HCT116 (cell line): ENCODE results near the gene EWSR1. TPM values are rescaled to one million over a fixed set of nuclear protein-coding genes. Genes with fewer than 3 reads are reported as not detected.
A peak's percentile ranks its signal among the peaks of the same experiment; 100 is the strongest.

ENCODE experiments used
- ATAC-seq: fragments of 200-7000 bp; cut with Tn5 transposase; 2 replicates; pipeline ENCODE4 v1.9.1; 2020; ENCODE audit warnings: mild to moderate bottlenecking, moderate library complexity
- BruUV-seq: library from RNA; stranded (reverse); fragments of 400-500 nt; replicated peaks from 2 replicates; lab custom pipeline; 2021; lab: Mats Ljungman, UMichigan
- CTCF ChIA-PET: fragments of 300-600 bp; sonication (Branson Sonifier 250); formaldehyde crosslinking; loops from one replicate; lab custom pipeline; 2021; ENCODE audit warnings: antibody characterized with exemption; lab: Charles Lee
- POLR2A ChIA-PET: fragments of 300-600, 350-600 bp; sonication (Branson Sonifier 250); formaldehyde crosslinking; loops from one replicate; lab custom pipeline; 2021; ENCODE audit warnings: antibody characterized with exemption; lab: Charles Lee
- RAD21 ChIA-PET, 2 experiments: fragments of 300-600 bp; sonication (Branson Sonifier 250); formaldehyde crosslinking; loops; one replicate each; lab custom pipeline; 2023; ENCODE audit warnings: low total read pairs in 2 of 2; ENCODE audit not compliant: uncharacterized antibody in 2 of 2, unreplicated experiment in 2 of 2, low non-redundant PET in 1 of 2; lab: Charles Lee
- DNase-seq: peaks from one replicate; pipeline ENCODE4 v3.0.0-alpha.2; 2010; ENCODE audit warnings: low read depth, low spot score
- H2AFZ ChIP-seq: fragments of 200-600 bp; shearing (Covaris generic), sonication (generic); 2 replicates; pipeline ENCODE4 v1.6.1; 2017; ENCODE audit warnings: low read depth, mixed run types, mixed read lengths, antibody characterized with exemption, low read length; ENCODE audit not compliant: poor library complexity, severe bottlenecking
- H3K27ac ChIP-seq: 2 replicates; pipeline ENCODE4 v1.5.1; 2012; ENCODE audit warnings: low read depth, low read length
- H3K27me3 ChIP-seq: fragments of 200-600 bp; sonication (generic); 2 replicates; pipeline ENCODE4 v1.6.1; 2016; ENCODE audit warnings: mixed run types, low read length, mixed read lengths; ENCODE audit not compliant: insufficient read depth
- H3K36me3 ChIP-seq, 2 experiments: fragments of 200-500 bp in 1 of 2; fragments of 200-600 bp in 1 of 2; sonication (Bioruptor generic) in 1 of 2; sonication (generic) in 1 of 2; 2 replicates each; pipeline versions ENCODE4 v1.5.1 to v1.6.1; 2014 to 2016; ENCODE audit warnings: low read length in 2 of 2, inconsistent platforms in 1 of 2, mixed read lengths in 1 of 2, mixed run types in 1 of 2; ENCODE audit not compliant: insufficient read depth in 2 of 2, control insufficient read depth in 1 of 2
- H3K4me1 ChIP-seq, 2 experiments: fragments of 200-600 bp in 1 of 2; sonication (generic) in 1 of 2; 2 replicates each; pipeline versions ENCODE4 v1.5.1 to v1.6.1; 2012 to 2017; ENCODE audit warnings: low read length in 2 of 2, inconsistent platforms in 1 of 2, mild to moderate bottlenecking in 1 of 2, mixed read lengths in 1 of 2, mixed run types in 1 of 2, moderate library complexity in 1 of 2; ENCODE audit not compliant: insufficient read depth in 2 of 2, control insufficient read depth in 1 of 2
- H3K4me2 ChIP-seq: fragments of 200-600 bp; sonication (generic); 2 replicates; pipeline ENCODE4 v1.6.1; 2017; ENCODE audit warnings: mixed run types, low read length, mixed read lengths
- H3K4me3 ChIP-seq, 2 experiments: fragments of 200-600 bp in 1 of 2; sonication (generic) in 1 of 2; replicated peaks in 1 of 2; 2 replicates each; pipeline ENCODE4 v1.5.1; 2011 to 2016; ENCODE audit warnings: low read length in 2 of 2, control low read depth in 1 of 2, low read depth in 1 of 2, mild to moderate bottlenecking in 1 of 2, mixed read lengths in 1 of 2, mixed run types in 1 of 2
- H3K79me2 ChIP-seq: fragments of 200-600 bp; sonication (generic); 2 replicates; pipeline ENCODE4 v1.6.1; 2017; ENCODE audit warnings: mild to moderate bottlenecking, mixed run types, low read length, moderate library complexity, mixed read lengths; ENCODE audit not compliant: insufficient read depth
- H3K9ac ChIP-seq: fragments of 200-600 bp; sonication (generic); 2 replicates; pipeline ENCODE4 v1.6.1; 2016; ENCODE audit warnings: low read length, mixed read lengths
- H3K9me2 ChIP-seq: fragments of 200-600 bp; sonication (generic), shearing (Covaris generic); 2 replicates; pipeline ENCODE4 v1.6.1; 2017; ENCODE audit warnings: mixed run types, mild to moderate bottlenecking, moderate library complexity; ENCODE audit not compliant: insufficient read depth
- H3K9me3 ChIP-seq, 2 experiments: fragments of 200-500 bp in 1 of 2; fragments of 200-600 bp in 1 of 2; sonication (Bioruptor generic) in 1 of 2; sonication (generic) in 1 of 2; 2 replicates each; pipeline ENCODE4 v1.6.1; 2014 to 2017; ENCODE audit warnings: low read length in 2 of 2, mixed read lengths in 2 of 2, inconsistent platforms in 1 of 2, low read depth in 1 of 2, mild to moderate bottlenecking in 1 of 2, mixed run types in 1 of 2, moderate library complexity in 1 of 2; ENCODE audit not compliant: control insufficient read depth in 1 of 2, insufficient read depth in 1 of 2
- H4K20me1 ChIP-seq: fragments of 200-600 bp; sonication (generic), shearing (Covaris generic); 2 replicates; pipeline ENCODE4 v1.6.1; 2017; ENCODE audit warnings: mixed run types, mild to moderate bottlenecking, moderate library complexity; ENCODE audit not compliant: insufficient read depth
- ELF1 ChIP-seq: IDR thresholded peaks from 2 replicates; pipeline ENCODE4 v1.6.1; 2012; ENCODE audit warnings: low read depth, borderline replicate concordance
- POLR2AphosphoS5 ChIP-seq: IDR thresholded peaks from 2 replicates; pipeline ENCODE4 v1.6.1; 2011; ENCODE audit warnings: mild to moderate bottlenecking, low read depth, low read length, moderate library complexity
- SRF ChIP-seq: IDR thresholded peaks from 2 replicates; pipeline ENCODE4 v1.6.1; 2012; ENCODE audit warnings: low read depth
- ZNF274 ChIP-seq: fragments of 200-500 bp; sonication (Bioruptor generic); IDR thresholded peaks from 2 replicates; pipeline ENCODE4 v1.6.1; 2014; ENCODE audit warnings: mild to moderate bottlenecking, low read depth, low read length, inconsistent platforms
- intact Hi-C: fragments of 100-400 bp; cut with micrococcal nuclease; formaldehyde crosslinking; loops from 2 replicates; pipeline ENCODE4 v1.10.0; 2022
- total RNA-seq: library from RNA; stranded (reverse); gene quantifications from one replicate; pipeline ENCODE4 v1.2.1, GENCODE V29; 2021; ENCODE audit not compliant: unreplicated experiment
- TF ChIP-seq, protein P1 (sequence below), 3 experiments: fragments of 200-600 bp in 1 of 3; sonication (generic) in 1 of 3; IDR thresholded peaks in 2 of 3; conservative IDR thresholded peaks in 1 of 3; 2 replicates each; pipeline ENCODE4 v1.5.1; 2012 to 2017; ENCODE audit warnings: low read depth in 2 of 3, low read length in 2 of 3, antibody characterized with exemption in 1 of 3, borderline replicate concordance in 1 of 3, control low read depth in 1 of 3, mild to moderate bottlenecking in 1 of 3, mixed read lengths in 1 of 3, mixed run types in 1 of 3, moderate library complexity in 1 of 3; ENCODE audit not compliant: insufficient read depth in 1 of 3

The EWSR1 gene
- total RNA-seq, 1 experiment from 2014 or later, result 335 TPM

DNA sequence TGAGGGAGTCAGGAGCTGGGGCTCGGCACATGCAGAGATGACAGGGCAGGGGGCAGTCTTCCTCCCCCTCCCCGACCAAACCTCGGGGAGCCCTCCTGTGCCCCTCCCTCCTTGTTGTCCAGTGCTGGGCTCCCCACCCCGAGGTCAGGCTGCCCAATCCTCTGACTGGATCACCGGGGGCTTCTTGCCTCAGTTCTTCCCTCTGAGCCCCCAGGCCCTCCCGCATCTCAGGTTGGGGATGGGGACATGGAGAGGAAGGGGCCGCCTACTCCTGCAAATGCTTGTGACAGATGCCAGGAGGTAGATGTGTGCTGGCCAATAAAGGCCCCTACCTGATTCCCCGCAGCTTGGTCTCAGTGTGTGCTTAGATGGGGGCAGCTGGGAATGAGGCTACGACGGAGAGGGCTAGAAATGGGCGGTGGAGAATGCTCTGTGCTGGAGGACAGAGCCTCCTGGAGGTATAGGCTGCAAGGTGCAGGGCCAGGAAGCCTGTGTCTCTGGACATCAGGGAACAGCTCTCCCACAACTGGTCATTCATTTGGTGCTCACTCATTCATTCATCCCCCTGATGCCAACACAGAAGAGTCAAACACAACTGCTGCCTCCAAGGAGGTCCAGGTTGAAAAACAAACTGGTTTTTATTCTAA lies 8.7 kb upstream of the EWSR1 start:
- Histone ChIP-seq H3K4me1 (no peaks in the 10 kb centered on the region; a peak in 1 of 4 replicates), H4K20me1 (no peaks in the 10 kb centered on the region), H3K27ac (no peak overlapping the region), H3K9me3 (no peaks in the 10 kb centered on the region), H3K9me2 (no peaks in the 10 kb centered on the region), H2AFZ (no peak overlapping the region), H3K4me2 (no peak overlapping the region), H3K27me3 (no peaks in the 10 kb centered on the region), H3K36me3 (peaks cover 2 to 5% of the 10 kb centered on the region in 2 experiments; a peak in 2 of 4 replicates), H3K79me2 (no peaks in the 10 kb centered on the region), H3K4me3 (no peak overlapping the region), H3K9ac (no peak overlapping the region)
- no peak for TF ChIP-seq ELF1
- TF ChIP-seq ZNF274, result no peak
- TF ChIP-seq, protein P1, sequence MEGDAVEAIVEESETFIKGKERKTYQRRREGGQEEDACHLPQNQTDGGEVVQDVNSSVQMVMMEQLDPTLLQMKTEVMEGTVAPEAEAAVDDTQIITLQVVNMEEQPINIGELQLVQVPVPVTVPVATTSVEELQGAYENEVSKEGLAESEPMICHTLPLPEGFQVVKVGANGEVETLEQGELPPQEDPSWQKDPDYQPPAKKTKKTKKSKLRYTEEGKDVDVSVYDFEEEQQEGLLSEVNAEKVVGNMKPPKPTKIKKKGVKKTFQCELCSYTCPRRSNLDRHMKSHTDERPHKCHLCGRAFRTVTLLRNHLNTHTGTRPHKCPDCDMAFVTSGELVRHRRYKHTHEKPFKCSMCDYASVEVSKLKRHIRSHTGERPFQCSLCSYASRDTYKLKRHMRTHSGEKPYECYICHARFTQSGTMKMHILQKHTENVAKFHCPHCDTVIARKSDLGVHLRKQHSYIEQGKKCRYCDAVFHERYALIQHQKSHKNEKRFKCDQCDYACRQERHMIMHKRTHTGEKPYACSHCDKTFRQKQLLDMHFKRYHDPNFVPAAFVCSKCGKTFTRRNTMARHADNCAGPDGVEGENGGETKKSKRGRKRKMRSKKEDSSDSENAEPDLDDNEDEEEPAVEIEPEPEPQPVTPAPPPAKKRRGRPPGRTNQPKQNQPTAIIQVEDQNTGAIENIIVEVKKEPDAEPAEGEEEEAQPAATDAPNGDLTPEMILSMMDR (IDR thresholded peaks at IDR 0.05 in 2 of 3, conservative IDR thresholded peaks at IDR 0.05 in 1 of 3; ENCODE audit: borderline replicate concordance in 1 of 3, insufficient read depth in 1 of 3, low read depth in 2 of 3, low read length in 2 of 3), result peak in 2 of 3 experiments; percentile 26 to 35; a peak in 2 of 6 replicates
- TF ChIP-seq SRF, result no peak
- peak; percentile 18; the same call in 1 of the 2 replicates for TF ChIP-seq POLR2AphosphoS5
- no peak for DNase-seq
- peak; percentile 73 for ATAC-seq
- ChIA-PET POLR2A (no interaction called here), CTCF (no interaction called here), RAD21 (interaction anchor here in 1 of 2 experiments (0.6 kb wide), 1 partner anchor 558 kb away, joined by 3 read pairs; no protein-coding TSS in a partner anchor)
- intact Hi-C loops, result no loop called here
- BruUV-seq, result no TSS peak
